ENCODE data around the gene AGPAT2. TPM values are rescaled to one million over a fixed set of nuclear protein-coding genes. Genes with fewer than 3 reads are reported as not detected.

The AGPAT2 gene
- total and polyA plus RNA-seq, 2 experiments from 2014 or later = 31.8 to 44.7 TPM

GRCh38 chr9:136698635-136699246, 11.5 kb upstream of the AGPAT2 start (continued):
- TF ChIP-seq ZNF462 (CRISPR knock-in tag; IDR thresholded peaks at IDR 0.05) = no peak
- no peak for TF ChIP-seq EZH2 (IDR thresholded peaks at IDR 0.05; ENCODE audit: low read depth, unreplicated experiment)
- no peak for TF ChIP-seq NANOG (IDR thresholded peaks at IDR 0.05; ENCODE audit: borderline replicate concordance)

GRCh38 chr9:136697821-136698526, 10.7 kb upstream of the AGPAT2 start:
- H3K27me3 ChIP-seq (ENCODE audit: insufficient read depth) = no peaks in the 10 kb centered on the region
- no peak overlapping the region for H2AFZ ChIP-seq
- H3K4me2 ChIP-seq = no peak overlapping the region
- H4K20me1 ChIP-seq (replicated peaks; ENCODE audit: insufficient read depth) = no peaks in the 10 kb centered on the region
- H3K27ac ChIP-seq (ENCODE audit: low read depth) = no peak overlapping the region
- Mint-ChIP-seq H3K4me1 (peaks cover 18% of the 10 kb centered on the region), H3K27me3 (ENCODE audit: insufficient read depth, low read depth, poor library complexity) (peaks cover 20% of the 10 kb centered on the region), H3K36me3 (ENCODE audit: low read depth) (no peaks in the 10 kb centered on the region), H3K27ac (no peak overlapping the region), H3K9me3 (no peaks in the 10 kb centered on the region), H3K4me3 (no peak overlapping the region)
- H3K36me3 ChIP-seq (ENCODE audit: insufficient read depth) = no peaks in the 10 kb centered on the region
- DNase-seq (ENCODE audit: low spot score) (no peak), ATAC-seq (no peak)
- H3F3A ChIP-seq (replicated peaks; ENCODE audit: low read depth) = no peaks in the 10 kb centered on the region
- H3K9me2 ChIP-seq (ENCODE audit: insufficient read depth) = no peaks in the 10 kb centered on the region
- no peaks in the 10 kb centered on the region; the same call in 1 of the 2 replicates for H3K4me1 ChIP-seq (ENCODE audit: insufficient read depth)
- no peak overlapping the region for H3K4me3 ChIP-seq
- H3K79me2 ChIP-seq (replicated peaks; ENCODE audit: insufficient read depth) = no peaks in the 10 kb centered on the region
- TF ChIP-seq CREB1 (CRISPR knock-in tag; IDR thresholded peaks at IDR 0.05; ENCODE audit: low read depth) (no peak), STAT1 (IDR thresholded peaks at IDR 0.05; ENCODE audit: unreplicated experiment) (no peak), REST (IDR thresholded peaks at IDR 0.05; ENCODE audit: unreplicated experiment) (no peak), NANOG (IDR thresholded peaks at IDR 0.05; ENCODE audit: borderline replicate concordance) (no peak), ZNF114 (CRISPR knock-in tag; IDR thresholded peaks at IDR 0.05) (no peak), CTCF (conservative IDR thresholded peaks at IDR 0.05; ENCODE audit: low read depth in 2 of 2) (no peak)
